ENCODE measurements around the gene SKAP2.

- no peak for TF ChIP-seq EZH2 (IDR thresholded peaks at IDR 0.05)
- no peak for TF ChIP-seq YY1 (IDR thresholded peaks at IDR 0.05; ENCODE audit: extremely low read depth, insufficient replicate concordance, low read depth, low read length)
- TF ChIP-seq, protein P1, sequence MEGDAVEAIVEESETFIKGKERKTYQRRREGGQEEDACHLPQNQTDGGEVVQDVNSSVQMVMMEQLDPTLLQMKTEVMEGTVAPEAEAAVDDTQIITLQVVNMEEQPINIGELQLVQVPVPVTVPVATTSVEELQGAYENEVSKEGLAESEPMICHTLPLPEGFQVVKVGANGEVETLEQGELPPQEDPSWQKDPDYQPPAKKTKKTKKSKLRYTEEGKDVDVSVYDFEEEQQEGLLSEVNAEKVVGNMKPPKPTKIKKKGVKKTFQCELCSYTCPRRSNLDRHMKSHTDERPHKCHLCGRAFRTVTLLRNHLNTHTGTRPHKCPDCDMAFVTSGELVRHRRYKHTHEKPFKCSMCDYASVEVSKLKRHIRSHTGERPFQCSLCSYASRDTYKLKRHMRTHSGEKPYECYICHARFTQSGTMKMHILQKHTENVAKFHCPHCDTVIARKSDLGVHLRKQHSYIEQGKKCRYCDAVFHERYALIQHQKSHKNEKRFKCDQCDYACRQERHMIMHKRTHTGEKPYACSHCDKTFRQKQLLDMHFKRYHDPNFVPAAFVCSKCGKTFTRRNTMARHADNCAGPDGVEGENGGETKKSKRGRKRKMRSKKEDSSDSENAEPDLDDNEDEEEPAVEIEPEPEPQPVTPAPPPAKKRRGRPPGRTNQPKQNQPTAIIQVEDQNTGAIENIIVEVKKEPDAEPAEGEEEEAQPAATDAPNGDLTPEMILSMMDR (IDR thresholded peaks at IDR 0.05 in 2 of 3, conservative IDR thresholded peaks at IDR 0.05 in 1 of 3; ENCODE audit: borderline replicate concordance in 1 of 3, insufficient read depth in 1 of 3, low read depth in 2 of 3, low read length in 2 of 3), result no peak
- no peak for TF ChIP-seq SP1 (IDR thresholded peaks at IDR 0.05; ENCODE audit: low read depth)
- no peak for TF ChIP-seq POLR2A (IDR thresholded peaks at IDR 0.05; ENCODE audit: borderline replicate concordance, extremely low read depth, insufficient read depth, insufficient read length)
- TF ChIP-seq EGR1 (IDR thresholded peaks at IDR 0.05; ENCODE audit: low read depth), result no peak
- TF ChIP-seq, protein P2, sequence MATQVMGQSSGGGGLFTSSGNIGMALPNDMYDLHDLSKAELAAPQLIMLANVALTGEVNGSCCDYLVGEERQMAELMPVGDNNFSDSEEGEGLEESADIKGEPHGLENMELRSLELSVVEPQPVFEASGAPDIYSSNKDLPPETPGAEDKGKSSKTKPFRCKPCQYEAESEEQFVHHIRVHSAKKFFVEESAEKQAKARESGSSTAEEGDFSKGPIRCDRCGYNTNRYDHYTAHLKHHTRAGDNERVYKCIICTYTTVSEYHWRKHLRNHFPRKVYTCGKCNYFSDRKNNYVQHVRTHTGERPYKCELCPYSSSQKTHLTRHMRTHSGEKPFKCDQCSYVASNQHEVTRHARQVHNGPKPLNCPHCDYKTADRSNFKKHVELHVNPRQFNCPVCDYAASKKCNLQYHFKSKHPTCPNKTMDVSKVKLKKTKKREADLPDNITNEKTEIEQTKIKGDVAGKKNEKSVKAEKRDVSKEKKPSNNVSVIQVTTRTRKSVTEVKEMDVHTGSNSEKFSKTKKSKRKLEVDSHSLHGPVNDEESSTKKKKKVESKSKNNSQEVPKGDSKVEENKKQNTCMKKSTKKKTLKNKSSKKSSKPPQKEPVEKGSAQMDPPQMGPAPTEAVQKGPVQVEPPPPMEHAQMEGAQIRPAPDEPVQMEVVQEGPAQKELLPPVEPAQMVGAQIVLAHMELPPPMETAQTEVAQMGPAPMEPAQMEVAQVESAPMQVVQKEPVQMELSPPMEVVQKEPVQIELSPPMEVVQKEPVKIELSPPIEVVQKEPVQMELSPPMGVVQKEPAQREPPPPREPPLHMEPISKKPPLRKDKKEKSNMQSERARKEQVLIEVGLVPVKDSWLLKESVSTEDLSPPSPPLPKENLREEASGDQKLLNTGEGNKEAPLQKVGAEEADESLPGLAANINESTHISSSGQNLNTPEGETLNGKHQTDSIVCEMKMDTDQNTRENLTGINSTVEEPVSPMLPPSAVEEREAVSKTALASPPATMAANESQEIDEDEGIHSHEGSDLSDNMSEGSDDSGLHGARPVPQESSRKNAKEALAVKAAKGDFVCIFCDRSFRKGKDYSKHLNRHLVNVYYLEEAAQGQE (IDR thresholded peaks at IDR 0.05; ENCODE audit: low read depth), result no peak
- TF ChIP-seq EZH2phosphoT487 (IDR thresholded peaks at IDR 0.05; ENCODE audit: borderline replicate concordance), result no peak
- TF ChIP-seq, protein P3, sequence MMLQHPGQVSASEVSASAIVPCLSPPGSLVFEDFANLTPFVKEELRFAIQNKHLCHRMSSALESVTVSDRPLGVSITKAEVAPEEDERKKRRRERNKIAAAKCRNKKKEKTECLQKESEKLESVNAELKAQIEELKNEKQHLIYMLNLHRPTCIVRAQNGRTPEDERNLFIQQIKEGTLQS (IDR thresholded peaks at IDR 0.05), result no peak
- TF ChIP-seq TCF7L2 (IDR thresholded peaks at IDR 0.05; ENCODE audit: borderline replicate concordance, extremely low read depth, insufficient read depth, insufficient read length), result no peak
- no peak for TF ChIP-seq CEBPB (IDR thresholded peaks at IDR 0.05; ENCODE audit: low read depth)
- TF ChIP-seq ZNF274 (IDR thresholded peaks at IDR 0.05; ENCODE audit: low read depth, low read length), result no peak
- no peak for TF ChIP-seq POLR2AphosphoS5 (IDR thresholded peaks at IDR 0.05; ENCODE audit: low read depth, low read length)
- no peak for TF ChIP-seq ZFX (IDR thresholded peaks at IDR 0.05)
Measured at GRCh38 chr7:26735976-26736600, 128.3 kb downstream of the SKAP2 start.
